HepG2 (cell line): Measurements from ENCODE around the gene SGMS1. TPM values are rescaled to one million over a fixed set of nuclear protein-coding genes. Genes with fewer than 3 reads are reported as not detected.

Source experiments
- ATAC-seq: fragments of 200-7000 bp; cut with Tn5 transposase; 3 replicates; pipeline ENCODE4 v1.9.1; 2020; ENCODE audit warnings: mild to moderate bottlenecking, moderate library complexity
- BruUV-seq: library from RNA; stranded (reverse); fragments of 400-500 nt; replicated peaks from 2 replicates; lab custom pipeline; 2021; lab: Mats Ljungman, UMichigan
- CTCF ChIA-PET: fragments of 300-600 bp; formaldehyde crosslinking; extraction: SDS; loops from one replicate; lab custom pipeline; 2021; ENCODE audit warnings: low total read pairs, inconsistent platforms, low intra/inter-chr PET ratio; lab: Yijun Ruan, JAX
- POLR2A ChIA-PET: fragments of 350-600 bp; sonication (Branson Sonifier 250); formaldehyde crosslinking; loops from one replicate; lab custom pipeline; 2020; ENCODE audit warnings: antibody characterized with exemption, inconsistent platforms; lab: Yijun Ruan, JAX
- DNase-seq: peaks from one replicate; pipeline ENCODE4 v3.0.0-alpha.2; 2015; ENCODE audit warnings: low spot score
- FAIRE-seq: peaks from 3 replicates; lab custom pipeline; 2011; peaks lifted over from hg19 to GRCh38; lab: Jason Lieb, UNC
- H2AFZ ChIP-seq: one replicate; pipeline ENCODE4 v1.6.1; 2011; ENCODE audit warnings: low read length, inconsistent platforms
- H3K27ac ChIP-seq: fragments of 300-600 bp; 3 replicates; pipeline ENCODE4 v1.8.0; 2011; ENCODE audit warnings: mixed run types, mild to moderate bottlenecking, mixed read lengths, low read length, inconsistent platforms; ENCODE audit not compliant: insufficient read depth; ENCODE audit errors: extremely low read length
- H3K27me3 ChIP-seq, 2 experiments: fragments of 200-600 bp in 1 of 2; 2 replicates in 1 of 2; 3 replicates in 1 of 2; pipeline versions ENCODE4 v1.6.0 to v1.8.0; 2011; ENCODE audit warnings: low read length in 2 of 2, mild to moderate bottlenecking in 2 of 2, moderate library complexity in 2 of 2, inconsistent platforms in 1 of 2; ENCODE audit not compliant: insufficient read depth in 2 of 2, control insufficient read depth in 1 of 2
- H3K36me3 ChIP-seq, 2 experiments: fragments of 200-600 bp in 1 of 2; replicated peaks in 1 of 2; 2 replicates in 1 of 2; 3 replicates in 1 of 2; pipeline versions ENCODE4 v1.5.1 to v1.8.0; 2011; ENCODE audit warnings: low read length in 2 of 2, inconsistent platforms in 1 of 2; ENCODE audit not compliant: insufficient read depth in 2 of 2, control insufficient read depth in 1 of 2
- H3K4me1 ChIP-seq: 2 replicates; pipeline ENCODE4 v1.5.1; 2012; ENCODE audit warnings: low read length, inconsistent platforms; ENCODE audit not compliant: insufficient read depth
- H3K4me2 ChIP-seq: 2 replicates; pipeline ENCODE4 v1.6.0; 2011; ENCODE audit warnings: low read depth, low read length, inconsistent platforms
- H3K4me3 ChIP-seq, 3 experiments: fragments of 200-600 bp in 1 of 3; sonication (generic), shearing (Covaris generic) in 1 of 3; replicated peaks in 1 of 3; 2 replicates each; pipeline ENCODE4 v1.5.1; 2011 to 2016; ENCODE audit warnings: low read length in 3 of 3, inconsistent platforms in 2 of 3, low read depth in 2 of 3, mild to moderate bottlenecking in 2 of 3, control low read depth in 1 of 3, mixed read lengths in 1 of 3; ENCODE audit not compliant: insufficient read depth in 1 of 3
- H3K79me2 ChIP-seq: one replicate; pipeline ENCODE4 v1.6.1; 2011; ENCODE audit warnings: low read length, inconsistent platforms; ENCODE audit not compliant: insufficient read depth
- H3K9ac ChIP-seq: 2 replicates; pipeline ENCODE4 v1.6.0; 2011; ENCODE audit warnings: mild to moderate bottlenecking, low read depth, low read length, inconsistent platforms; ENCODE audit not compliant: insufficient read depth
- H3K9me3 ChIP-seq: 2 replicates; pipeline ENCODE4 v1.5.1; 2012; ENCODE audit warnings: mild to moderate bottlenecking, low read length
- H4K20me1 ChIP-seq: 2 replicates; pipeline ENCODE4 v1.6.0; 2011; ENCODE audit warnings: inconsistent platforms, mild to moderate bottlenecking, low read length, moderate library complexity; ENCODE audit not compliant: insufficient read depth
- AGO1 ChIP-seq: fragments of 200-400 bp; formaldehyde crosslinking; IDR thresholded peaks from 2 replicates; pipeline ENCODE4 v1.6.1; 2017; ENCODE audit warnings: mild to moderate bottlenecking, low read depth, low read length, moderate library complexity; ENCODE audit not compliant: poor library complexity, severe bottlenecking
- ATRX ChIP-seq: sonication (generic); formaldehyde crosslinking; IDR thresholded peaks from 2 replicates; pipeline ENCODE4 v1.4.0; 2020; ENCODE audit warnings: missing genetic modification reagents, borderline replicate concordance
- ETV6 ChIP-seq: sonication (generic); formaldehyde crosslinking; conservative IDR thresholded peaks from 2 replicates; pipeline ENCODE4 v1.4.0; 2020; ENCODE audit warnings: missing genetic modification reagents
- GLMP ChIP-seq: sonication (generic); formaldehyde crosslinking; IDR thresholded peaks from 2 replicates; pipeline ENCODE4 v1.9.0; 2021; ENCODE audit warnings: missing genetic modification reagents, mild to moderate bottlenecking, borderline replicate concordance
- HOXA3 ChIP-seq: sonication (generic); formaldehyde crosslinking; IDR thresholded peaks from 2 replicates; pipeline ENCODE4 v1.5.0; 2020; ENCODE audit warnings: missing genetic modification reagents
- KLF15 ChIP-seq: sonication (generic); formaldehyde crosslinking; IDR thresholded peaks from 2 replicates; pipeline ENCODE4 v1.8.1; 2023; ENCODE audit warnings: borderline replicate concordance, mild to moderate bottlenecking, inconsistent platforms, missing genetic modification reagents, mixed read lengths
- MAFF ChIP-seq: IDR thresholded peaks from 2 replicates; pipeline ENCODE4 v1.6.1; 2011; ENCODE audit warnings: low read depth, low read length, improper control_type of control experiment
- NKX3-1 ChIP-seq: sonication (generic); formaldehyde crosslinking; IDR thresholded peaks from 2 replicates; pipeline ENCODE4 v1.5.0; 2020; ENCODE audit warnings: missing genetic modification reagents
- RFX1 ChIP-seq: fragments of 450-650 bp; IDR thresholded peaks from 2 replicates; pipeline ENCODE4 v1.6.1; 2017
- RFX5 ChIP-seq: IDR thresholded peaks from 2 replicates; pipeline ENCODE4 v1.6.1; 2011; ENCODE audit warnings: low read depth, low read length, improper control_type of control experiment
- ZFP41 ChIP-seq: sonication (generic); formaldehyde crosslinking; IDR thresholded peaks from 2 replicates; pipeline ENCODE4 v1.4.0; 2020; ENCODE audit warnings: mild to moderate bottlenecking, missing genetic modification reagents, borderline replicate concordance
- ZKSCAN5 ChIP-seq: sonication (generic); formaldehyde crosslinking; IDR thresholded peaks from 2 replicates; pipeline ENCODE4 v1.5.1; 2020; ENCODE audit warnings: mild to moderate bottlenecking, missing genetic modification reagents
- ZNF543 ChIP-seq: sonication (generic); formaldehyde crosslinking; IDR thresholded peaks from 2 replicates; pipeline ENCODE4 v1.4.0; 2020; ENCODE audit warnings: mild to moderate bottlenecking, missing genetic modification reagents
- ZNF598 ChIP-seq: sonication (generic); formaldehyde crosslinking; IDR thresholded peaks from 2 replicates; pipeline ENCODE4 v1.5.1; 2020; ENCODE audit warnings: mild to moderate bottlenecking, missing genetic modification reagents, borderline replicate concordance
- ZNF619 ChIP-seq: sonication (generic); formaldehyde crosslinking; IDR thresholded peaks from 2 replicates; pipeline ENCODE4 v1.4.0; 2020; ENCODE audit warnings: mild to moderate bottlenecking, missing genetic modification reagents
- ZNF850 ChIP-seq: sonication (generic); formaldehyde crosslinking; conservative IDR thresholded peaks from 2 replicates; pipeline ENCODE4 v1.9.0; 2021; ENCODE audit warnings: mild to moderate bottlenecking, missing genetic modification reagents
- ZNF879 ChIP-seq: sonication (generic); formaldehyde crosslinking; IDR thresholded peaks from 2 replicates; pipeline ENCODE4 v1.8.1; 2023; ENCODE audit warnings: missing genetic modification reagents
- WGBS: methylation state at CpG from one replicate; pipeline ENCODE4 v1.1.6; 2017; ENCODE audit warnings: low lambda C conversion rate; 5-methylcytosine and 5-hydroxymethylcytosine counted together
- in situ Hi-C: cut with HindIII; loops from 2 replicates; pipeline ENCODE4 v1.10.0; 2017; ENCODE audit warnings: low pct_unique_long_range_greater_than_20kb; ENCODE audit not compliant: extremely low pct_ligation_motif_present
- intact Hi-C: fragments of 100-400 bp; cut with micrococcal nuclease; formaldehyde crosslinking; loops from one replicate; pipeline ENCODE4 v1.10.0; 2022; ENCODE audit not compliant: unreplicated experiment
- polyA plus RNA-seq, 8 experiments: library from polyadenylated mRNA; depleted of rRNA in 3 of 8; stranded (reverse) in 7 of 8; unstranded in 1 of 8; fragments of >200 nt; fragmentation: Illumina TruSeq in 4 of 8; extraction: Trizol in 4 of 8; gene quantifications; 2 replicates each; pipeline versions ENCODE4 v1.2.1 to v1.2.3, GENCODE V29; 2011 to 2016; ENCODE audit warnings: low read depth in 4 of 8, missing spikeins in 1 of 8, mixed read lengths in 1 of 8; ENCODE audit not compliant: insufficient read depth in 1 of 8
- total RNA-seq, 5 experiments: library from RNA; depleted of rRNA; stranded (reverse); fragments of >200 nt; fragmentation: Illumina TruSeq; extraction: Trizol; gene quantifications; 2 replicates each; pipeline ENCODE4 v1.2.3, GENCODE V29; 2016; ENCODE audit warnings: low read depth in 1 of 5

SGMS1 gene
- total and polyA plus RNA-seq, 2 of the 13 experiments (the other 11 are each of a cell fraction or from before 2014, with no cell fraction given), result 6.5 to 15.1 TPM

DNA sequence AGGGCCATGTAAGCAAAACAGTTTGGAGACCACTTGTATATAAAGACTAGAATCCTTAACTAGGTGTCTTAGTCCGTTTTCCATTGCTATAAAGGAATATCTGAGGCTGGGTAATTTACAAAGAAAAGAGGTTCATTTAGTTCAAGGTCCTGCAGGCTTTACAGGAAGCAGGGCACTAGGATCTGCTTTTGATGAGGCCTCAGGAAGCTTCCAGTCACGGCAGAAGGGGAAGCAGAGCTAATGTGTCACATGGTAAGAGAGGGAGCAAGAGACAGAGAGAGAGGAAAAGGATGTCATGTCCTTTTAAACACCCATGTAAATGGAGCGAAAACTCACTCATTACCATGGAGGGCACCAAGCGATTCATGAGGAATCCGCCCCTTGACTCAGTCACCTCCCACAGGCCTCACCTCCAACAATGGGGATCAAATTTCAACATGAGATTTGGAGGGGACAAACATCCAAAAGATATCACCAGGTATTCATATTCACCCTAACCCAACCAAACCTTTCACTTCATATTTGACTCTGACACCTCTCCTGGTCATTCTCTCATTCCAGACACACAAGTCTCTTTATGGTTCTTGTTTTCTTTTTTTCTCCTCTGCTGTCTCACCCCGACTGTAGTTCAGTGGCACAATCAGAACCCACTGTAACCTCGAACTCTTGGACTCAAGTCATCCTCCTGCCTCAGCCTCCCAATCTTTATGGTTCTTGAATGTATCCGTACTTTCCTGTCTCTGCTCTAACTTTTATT, 342.4 kb downstream of the SGMS1 start:
- Histone ChIP-seq H3K9ac (no peak overlapping the region), H3K4me2 (no peak overlapping the region), H3K4me3 (no peak overlapping the region), H3K27me3 (0 out of 5 replicates have a peak, but pooled peaks cover 0 to 8% of the 10 kb centered on the region in 2 experiments), H3K36me3 (no peaks in the 10 kb centered on the region), H2AFZ (no peak overlapping the region), H4K20me1 (no peaks in the 10 kb centered on the region), H3K4me1 (peaks cover 23% of the 10 kb centered on the region), H3K79me2 (no peaks in the 10 kb centered on the region), H3K9me3 (no peaks in the 10 kb centered on the region), H3K27ac (no peak overlapping the region)
- DNase-seq (no peak), ATAC-seq (no peak), FAIRE-seq (no peak)
- POLR2A ChIA-PET, result no interaction called here
- 40% methylated on average over 8 of the region's 8 CpGs for WGBS
- intact Hi-C loops (no loop called here), in situ Hi-C loops (no loop called here)
- BruUV-seq, result no TSS peak
- CTCF ChIA-PET, result no interaction called here
- TF ChIP-seq ZKSCAN5 (CRISPR knock-in tag), result 0 out of 2 replicates have a peak, but pooled peaks have one; percentile 27
- TF ChIP-seq ZNF543 (CRISPR knock-in tag), result no peak
- TF ChIP-seq ZNF850 (CRISPR knock-in tag), result no peak

GRCh38 chr10:50280049-50280841, 343.5 kb downstream of the SGMS1 start:
- FAIRE-seq (no peak), DNase-seq (no peak), ATAC-seq (no peak)
- intact Hi-C loops, result no loop called here
- no peak overlapping the region for H2AFZ ChIP-seq
- TF ChIP-seq HOXA3 (CRISPR knock-in tag) (no peak), ZNF598 (no peak), ZNF619 (no peak), ATRX (no peak), KLF15 (CRISPR knock-in tag) (no peak), RFX5 (no peak), ZNF879 (CRISPR knock-in tag) (no peak), ZFP41 (CRISPR knock-in tag) (no peak), ETV6 (no peak), MAFF (no peak), RFX1 (no peak), AGO1 (no peak), GLMP (CRISPR knock-in tag) (no peak), NKX3-1 (CRISPR knock-in tag) (no peak)
- H4K20me1 ChIP-seq, result no peaks in the 10 kb centered on the region
- no peaks in the 10 kb centered on the region for H3K9me3 ChIP-seq
- no peak overlapping the region for H3K4me2 ChIP-seq
- POLR2A ChIA-PET, result no interaction called here
- H3K27ac ChIP-seq, result no peak overlapping the region
- no peak overlapping the region for H3K9ac ChIP-seq
- no peaks in the 10 kb centered on the region for H3K79me2 ChIP-seq
- H3K4me3 ChIP-seq, result no peak overlapping the region
- no TSS peak for BruUV-seq
- peaks cover 23% of the 10 kb centered on the region for H3K4me1 ChIP-seq
- WGBS, result 43% methylated on average over 5 of the region's 5 CpGs
- CTCF ChIA-PET, result no interaction called here
- in situ Hi-C loops, result no loop called here
- H3K27me3 ChIP-seq, result 0 out of 5 replicates have a peak, but pooled peaks cover 0 to 8% of the 10 kb centered on the region in 2 experiments
- H3K36me3 ChIP-seq, result no peaks in the 10 kb centered on the region
